HG03139 (cell line): ENCODE measurements around the gene TACC3.
A peak's percentile ranks its signal among the peaks of the same experiment; 100 is the strongest.

Source experiments
- ATAC-seq: cut with Tn5 transposase; IDR thresholded peaks from one replicate; pipeline ENCODE4 v1.9.1; 2021; ENCODE audit not compliant: unreplicated experiment

TACC3 gene

DNA sequence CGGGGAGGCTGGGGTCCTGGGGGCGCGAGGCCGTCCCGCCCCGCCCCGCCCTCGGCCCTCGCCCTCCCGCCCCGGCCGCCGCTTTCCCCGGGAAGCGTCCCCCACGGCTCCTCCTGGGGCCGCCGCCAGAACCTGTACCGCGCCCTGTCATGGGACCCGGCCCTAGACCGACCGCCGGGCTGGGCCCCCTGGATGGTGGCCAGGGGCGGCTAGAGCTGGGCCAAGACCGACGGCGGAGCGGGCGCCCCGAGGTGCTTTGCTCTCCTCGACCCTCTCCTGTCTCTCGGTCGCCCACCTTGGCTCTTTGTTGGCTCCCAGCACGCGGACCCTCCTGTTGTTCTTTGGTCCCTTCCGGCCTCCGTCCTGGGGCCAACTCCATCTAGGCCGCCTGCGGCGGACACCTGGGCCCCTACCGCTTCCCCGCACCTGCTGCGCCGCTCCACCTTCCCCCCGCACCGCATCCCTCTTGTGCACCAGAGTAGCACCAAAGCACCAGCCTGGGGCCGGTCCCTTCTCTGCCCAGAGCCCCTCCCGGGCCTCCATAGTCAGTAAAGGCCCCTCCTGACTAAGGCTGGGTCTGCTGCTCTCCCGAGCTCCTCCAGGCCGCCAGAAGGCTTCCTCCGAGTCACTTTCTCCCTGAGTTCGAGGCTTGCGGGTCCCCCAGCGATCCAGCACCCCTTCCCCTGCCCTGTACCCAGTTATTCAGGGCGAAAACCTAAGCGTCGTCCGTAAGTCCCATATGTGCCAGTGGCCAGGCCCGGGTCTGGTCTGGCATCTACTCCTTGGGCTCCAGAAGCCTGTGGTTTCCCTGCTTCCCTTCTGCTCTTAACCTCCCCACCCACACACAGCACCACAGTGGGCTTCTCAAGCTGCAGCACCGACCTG lies 587 bp downstream of the TACC3 start:
- ATAC-seq, result peak; percentile 1

DNA sequence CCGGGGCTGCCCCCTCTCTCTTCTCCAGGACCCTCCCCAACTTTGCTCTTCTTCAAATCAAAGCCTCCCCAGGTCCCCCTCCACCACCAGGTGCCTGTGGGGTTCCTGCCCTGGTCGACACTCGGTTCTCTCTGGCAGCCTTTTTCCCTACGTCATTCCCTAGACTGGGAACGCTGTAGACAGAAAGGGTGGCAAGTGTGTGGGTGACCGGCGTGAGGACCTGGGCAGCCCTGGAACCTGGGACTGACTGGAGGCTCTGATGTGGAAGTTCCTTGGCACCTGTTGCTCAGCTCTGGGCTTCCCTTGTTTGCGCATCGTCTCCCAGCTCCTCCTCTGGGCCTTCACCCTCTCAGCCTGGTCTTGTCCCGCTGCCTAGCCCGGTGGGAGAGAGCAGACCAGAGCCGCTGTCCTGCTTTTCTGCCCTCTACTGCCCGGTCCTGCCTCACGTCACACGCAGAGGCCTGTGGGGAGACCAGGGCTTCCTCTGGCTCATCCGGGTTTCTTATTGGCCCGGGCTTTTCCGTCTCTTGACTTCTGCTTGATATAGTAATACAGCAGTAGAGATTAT lies 1.3 kb downstream of the TACC3 start:
- ATAC-seq, result no peak

DNA sequence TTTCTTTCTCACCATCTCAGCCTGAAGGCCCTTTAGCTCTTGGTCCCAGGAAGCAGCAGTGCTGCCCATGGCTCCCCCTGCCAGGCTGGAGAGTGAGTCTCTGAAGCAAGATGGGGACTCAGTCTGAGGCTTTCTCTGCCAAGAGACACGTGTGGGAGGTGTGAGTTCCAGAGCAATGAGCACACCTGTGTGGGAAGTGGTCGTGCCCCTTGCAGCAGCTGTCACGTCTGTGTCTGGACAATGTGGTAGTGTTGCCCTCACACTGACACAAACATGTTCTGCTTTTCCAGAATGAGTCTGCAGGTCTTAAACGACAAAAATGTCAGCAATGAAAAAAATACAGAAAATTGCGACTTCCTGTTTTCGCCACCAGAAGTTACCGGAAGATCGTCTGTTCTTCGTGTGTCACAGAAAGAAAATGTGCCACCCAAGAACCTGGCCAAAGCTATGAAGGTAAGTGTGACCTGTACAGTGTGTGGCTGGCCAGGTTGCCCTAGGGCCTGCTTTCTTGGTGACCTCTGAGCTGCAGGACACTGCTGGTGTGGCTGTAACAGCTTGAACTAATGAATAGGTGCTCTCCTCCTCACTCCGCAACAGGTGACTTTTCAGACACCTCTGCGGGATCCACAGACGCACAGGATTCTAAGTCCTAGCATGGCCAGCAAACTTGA lies 1.9 kb downstream of the TACC3 start:
- ATAC-seq, result no peak

DNA sequence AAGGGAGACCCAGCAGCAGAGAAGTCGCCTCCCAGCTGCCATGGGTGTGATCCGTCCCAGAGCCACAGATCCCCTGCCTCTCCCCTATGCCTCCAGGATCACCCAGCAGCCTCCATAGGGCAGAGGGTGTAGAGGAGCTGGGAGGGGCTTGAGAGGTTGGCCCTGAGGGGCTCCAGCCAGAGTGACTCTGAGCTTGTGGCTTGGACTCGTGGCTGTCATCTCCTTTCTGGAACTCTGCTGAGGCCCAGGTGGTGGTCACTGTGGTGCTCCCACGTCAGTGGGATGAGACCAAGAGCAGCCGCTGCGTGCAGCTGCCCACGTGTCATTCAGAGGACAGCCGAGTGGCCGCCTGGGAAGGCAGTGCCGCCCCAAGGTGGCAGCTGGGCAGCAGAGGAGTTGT lies 4.2 kb downstream of the TACC3 start:
- no peak for ATAC-seq

DNA sequence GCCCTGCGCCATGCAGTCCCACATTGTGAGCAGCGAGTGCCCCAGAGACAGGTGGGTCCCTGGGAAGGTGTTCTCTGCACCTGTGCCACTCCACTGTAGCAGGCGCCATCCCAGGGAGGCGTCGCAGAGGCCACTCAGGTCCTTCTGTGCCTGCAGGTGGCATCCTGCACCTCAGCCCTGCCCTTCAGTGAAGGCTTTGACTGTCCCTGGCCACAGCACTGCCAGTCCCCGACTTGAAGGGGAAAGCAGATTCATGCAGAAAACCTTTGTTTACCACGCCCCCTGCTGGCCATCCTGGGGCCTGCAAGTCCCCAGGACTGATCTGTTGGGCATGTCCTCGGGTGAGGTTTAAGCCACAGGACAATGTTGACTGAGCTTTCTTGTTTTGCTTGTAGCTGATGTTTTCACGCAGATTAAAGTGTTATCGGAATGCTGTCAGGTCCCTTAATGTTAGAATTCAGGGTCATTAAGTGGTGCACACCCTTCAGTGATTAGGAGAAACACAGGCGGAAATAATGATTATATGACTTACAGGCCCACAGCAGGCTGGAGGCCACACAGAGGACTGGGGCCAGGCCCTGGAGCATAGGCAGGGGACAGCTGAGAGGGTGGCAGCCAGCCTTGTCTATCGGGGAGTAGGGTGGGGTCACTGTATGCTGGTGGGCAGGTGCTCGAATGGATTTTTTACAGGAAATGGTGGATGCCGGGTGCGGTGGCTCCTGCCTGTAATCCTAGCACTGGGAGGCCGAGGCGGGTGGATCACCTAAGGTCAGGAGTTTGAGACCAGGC lies 5.0 kb downstream of the TACC3 start:
- no peak for ATAC-seq

DNA sequence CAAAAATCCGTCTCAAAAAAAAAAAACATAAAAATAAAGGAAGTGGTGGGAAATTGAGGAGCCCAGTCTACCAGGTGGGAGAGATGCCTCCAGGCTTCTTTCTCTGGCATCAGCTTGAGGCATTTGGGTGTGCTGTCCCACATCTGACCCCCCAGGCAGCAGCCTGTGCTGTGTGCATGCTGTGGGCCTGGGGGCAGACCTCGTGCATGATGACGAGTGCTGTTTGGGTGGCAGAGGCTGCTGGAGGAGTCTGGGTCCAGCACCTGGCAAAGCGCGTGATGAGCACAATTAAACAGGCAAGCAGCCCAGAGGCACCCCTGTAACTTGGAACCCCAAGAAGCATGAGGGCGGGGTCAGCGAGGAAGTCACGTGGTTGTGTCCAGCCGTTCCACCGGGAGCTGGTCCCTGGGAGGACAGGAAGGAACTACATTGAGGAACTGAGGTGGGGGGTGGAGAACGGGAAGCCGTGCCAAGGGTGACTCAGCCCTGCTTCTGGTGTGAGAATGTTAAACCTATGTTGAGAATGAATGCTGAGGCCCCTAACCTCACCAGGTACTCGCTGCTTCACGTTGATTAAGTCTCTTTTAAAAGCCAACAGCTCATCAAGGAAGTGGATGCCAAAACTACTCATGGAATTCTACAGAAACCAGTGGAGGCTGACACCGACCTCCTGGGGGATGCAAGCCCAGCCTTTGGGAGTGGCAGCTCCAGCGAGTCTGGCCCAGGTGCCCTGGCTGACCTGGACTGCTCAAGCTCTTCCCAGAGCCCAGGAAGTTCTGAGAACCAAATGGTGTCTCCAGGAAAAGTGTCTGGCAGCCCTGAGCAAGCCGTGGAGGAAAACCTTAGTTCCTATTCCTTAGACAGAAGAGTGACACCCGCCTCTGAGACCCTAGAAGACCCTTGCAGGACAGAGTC lies 6.1 kb downstream of the TACC3 start:
- ATAC-seq, result no peak

DNA sequence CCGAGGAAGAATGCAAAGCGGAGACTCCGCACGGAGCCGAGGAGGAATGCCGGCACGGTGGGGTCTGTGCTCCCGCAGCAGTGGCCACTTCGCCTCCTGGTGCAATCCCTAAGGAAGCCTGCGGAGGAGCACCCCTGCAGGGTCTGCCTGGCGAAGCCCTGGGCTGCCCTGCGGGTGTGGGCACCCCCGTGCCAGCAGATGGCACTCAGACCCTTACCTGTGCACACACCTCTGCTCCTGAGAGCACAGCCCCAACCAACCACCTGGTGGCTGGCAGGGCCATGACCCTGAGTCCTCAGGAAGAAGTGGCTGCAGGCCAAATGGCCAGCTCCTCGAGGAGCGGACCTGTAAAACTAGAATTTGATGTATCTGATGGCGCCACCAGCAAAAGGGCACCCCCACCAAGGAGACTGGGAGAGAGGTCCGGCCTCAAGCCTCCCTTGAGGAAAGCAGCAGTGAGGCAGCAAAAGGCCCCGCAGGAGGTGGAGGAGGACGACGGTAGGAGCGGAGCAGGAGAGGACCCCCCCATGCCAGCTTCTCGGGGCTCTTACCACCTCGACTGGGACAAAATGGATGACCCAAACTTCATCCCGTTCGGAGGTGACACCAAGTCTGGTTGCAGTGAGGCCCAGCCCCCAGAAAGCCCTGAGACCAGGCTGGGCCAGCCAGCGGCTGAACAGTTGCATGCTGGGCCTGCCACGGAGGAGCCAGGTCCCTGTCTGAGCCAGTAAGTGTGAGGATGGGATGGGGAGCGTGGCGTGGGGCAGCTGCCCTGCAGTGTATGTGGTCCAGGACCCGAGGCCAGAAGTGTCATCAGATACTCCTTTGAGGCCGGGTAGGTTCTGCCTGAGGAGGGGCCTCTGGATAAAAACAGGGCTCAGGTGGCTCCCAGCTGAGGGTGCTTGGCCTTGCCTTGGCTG lies 7.0 kb downstream of the TACC3 start:
- no peak for ATAC-seq

DNA sequence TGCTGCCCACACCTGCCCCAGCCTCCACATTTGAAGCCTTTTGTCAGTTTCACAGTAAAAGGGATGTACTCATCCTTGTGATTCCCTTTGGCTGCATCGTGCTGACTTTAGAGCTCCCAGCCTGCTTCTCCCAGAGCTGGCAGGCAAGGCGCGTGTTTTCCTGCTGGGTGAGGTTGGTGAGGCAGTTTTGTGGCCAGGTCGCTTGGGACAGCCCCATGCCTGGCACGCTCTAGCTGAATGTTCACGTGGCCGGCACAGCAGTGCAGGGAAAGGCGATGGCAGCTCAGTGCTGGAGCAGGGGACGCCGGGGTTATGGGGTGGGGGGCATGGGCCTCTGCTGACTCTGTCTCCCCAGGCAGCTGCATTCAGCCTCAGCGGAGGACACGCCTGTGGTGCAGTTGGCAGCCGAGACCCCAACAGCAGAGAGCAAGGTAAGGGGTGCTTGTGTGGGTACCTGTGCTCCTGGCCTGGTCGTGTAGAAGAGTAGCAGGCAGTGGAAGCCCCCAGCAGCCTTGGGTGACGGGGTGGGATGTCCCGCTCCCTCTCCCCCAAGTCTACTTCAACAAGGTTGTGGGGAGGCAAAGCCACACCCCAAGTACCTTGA lies 9.3 kb downstream of the TACC3 start:
- no peak for ATAC-seq

DNA sequence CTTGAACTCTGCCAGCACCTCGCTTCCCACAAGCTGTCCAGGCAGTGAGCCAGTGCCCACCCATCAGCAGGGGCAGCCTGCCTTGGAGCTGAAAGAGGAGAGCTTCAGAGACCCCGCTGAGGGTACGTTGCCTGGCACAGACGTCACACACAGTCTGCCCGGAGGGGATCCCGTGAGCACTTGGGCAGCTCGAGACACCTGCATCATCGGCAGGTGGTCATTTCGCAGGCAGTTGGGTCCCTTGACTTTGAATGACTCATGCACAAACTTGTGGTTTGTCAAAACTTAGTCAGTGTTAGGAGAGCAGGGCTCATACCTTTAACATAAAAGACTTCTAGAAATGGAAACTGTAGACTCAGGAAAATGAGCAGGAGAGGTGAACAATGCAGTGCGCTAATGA lies 9.9 kb downstream of the TACC3 start:
- ATAC-seq, result no peak

DNA sequence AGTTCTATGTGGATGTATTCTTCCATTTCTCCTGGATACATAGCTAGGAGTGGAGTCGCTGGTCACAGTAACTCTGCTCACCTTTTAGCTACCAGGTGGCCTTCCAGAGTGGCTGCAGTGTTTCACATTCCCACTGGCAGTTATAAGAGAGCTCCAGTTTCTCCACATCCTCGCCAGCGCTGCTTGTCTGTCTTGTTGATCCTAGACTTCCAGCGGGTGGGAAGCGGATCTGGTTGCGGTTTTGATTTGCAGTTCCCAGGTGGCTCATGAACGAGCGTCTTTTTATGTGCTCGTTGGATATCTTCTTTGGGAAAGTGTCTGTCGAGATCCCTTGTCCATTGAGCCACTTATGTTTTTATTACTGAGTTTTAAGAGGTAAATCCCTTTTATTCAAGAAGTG lies 11.6 kb downstream of the TACC3 start:
- ATAC-seq, result no peak

DNA sequence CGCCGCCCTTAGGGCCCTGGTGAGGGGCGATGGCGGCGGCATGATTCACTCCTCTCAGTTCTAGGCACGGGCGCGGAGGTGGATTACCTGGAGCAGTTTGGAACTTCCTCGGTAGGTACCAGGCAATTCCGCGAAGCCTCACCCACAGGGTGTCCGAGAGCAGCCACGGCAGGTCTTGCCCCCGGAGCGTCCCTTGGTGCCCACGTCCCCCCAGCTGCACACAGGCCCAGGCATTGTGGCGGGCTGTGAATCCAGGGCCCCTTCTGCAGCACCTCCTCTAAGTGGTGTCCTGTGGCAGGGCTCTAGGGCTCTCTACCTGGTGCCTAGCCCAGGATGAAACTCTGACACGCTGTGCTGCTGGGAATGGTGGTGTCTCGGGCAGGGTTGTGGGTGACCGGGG lies 13.9 kb downstream of the TACC3 start:
- no peak for ATAC-seq

DNA sequence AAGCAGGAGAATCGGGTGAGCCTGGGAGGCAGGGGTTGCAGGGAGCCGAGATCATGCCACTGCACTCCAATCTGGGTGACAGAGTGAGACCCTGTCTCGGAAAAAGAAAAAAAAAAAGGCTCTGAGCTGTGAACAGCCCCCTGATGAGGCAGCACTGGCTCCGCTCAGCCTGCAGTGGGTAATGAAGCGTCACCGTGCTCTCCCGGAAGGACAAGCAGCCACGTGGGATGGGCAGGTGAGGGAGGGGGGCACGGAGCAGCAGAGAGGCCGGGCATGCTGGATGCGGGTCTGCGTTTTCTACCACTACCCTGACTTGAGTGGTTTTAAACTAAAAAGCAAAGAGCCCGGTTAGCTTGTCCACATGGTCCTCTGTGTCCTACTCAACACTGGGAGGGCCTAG lies 15.5 kb downstream of the TACC3 start:
- no peak for ATAC-seq

DNA sequence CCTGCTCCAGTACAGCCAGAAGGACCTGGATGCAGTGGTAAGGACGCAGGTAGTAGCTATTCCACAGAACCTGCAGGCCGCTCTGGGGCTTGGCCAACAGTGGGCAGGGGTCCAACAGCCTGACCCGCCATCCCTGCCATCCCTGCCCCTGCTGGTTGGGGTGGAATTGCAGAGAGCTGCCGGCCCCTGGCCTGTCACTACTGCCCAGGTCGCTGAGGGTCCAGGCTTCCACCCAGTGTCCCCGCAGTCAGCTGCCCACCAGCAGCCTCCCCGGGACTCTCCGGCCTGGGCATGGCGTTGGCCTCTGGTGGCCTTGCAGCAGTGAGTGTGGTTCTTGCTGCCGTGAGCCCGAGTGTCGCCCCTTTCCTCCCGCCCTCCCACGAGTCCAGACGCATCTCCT lies 16.3 kb downstream of the TACC3 start:
- no peak for ATAC-seq

DNA sequence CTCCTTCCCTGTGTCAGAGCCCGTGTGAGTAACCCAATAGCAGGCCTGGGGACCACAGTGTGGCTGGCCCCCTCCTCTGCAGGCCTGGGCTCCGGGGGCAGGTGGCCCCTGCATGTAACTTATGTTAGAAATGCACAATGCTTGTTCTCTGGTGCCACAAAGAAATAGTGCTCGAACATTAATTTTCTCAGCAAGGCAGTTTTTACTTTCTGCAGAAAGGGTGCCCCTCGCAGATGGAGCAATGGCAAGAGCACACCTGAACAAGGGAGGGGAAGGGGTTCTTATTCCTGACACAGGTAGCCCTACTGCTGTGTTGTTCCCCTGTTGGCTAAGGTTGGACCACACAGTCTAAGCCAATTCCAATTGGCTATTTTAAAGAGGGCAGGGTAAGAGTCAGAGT lies 17.1 kb downstream of the TACC3 start:
- no peak for ATAC-seq

DNA sequence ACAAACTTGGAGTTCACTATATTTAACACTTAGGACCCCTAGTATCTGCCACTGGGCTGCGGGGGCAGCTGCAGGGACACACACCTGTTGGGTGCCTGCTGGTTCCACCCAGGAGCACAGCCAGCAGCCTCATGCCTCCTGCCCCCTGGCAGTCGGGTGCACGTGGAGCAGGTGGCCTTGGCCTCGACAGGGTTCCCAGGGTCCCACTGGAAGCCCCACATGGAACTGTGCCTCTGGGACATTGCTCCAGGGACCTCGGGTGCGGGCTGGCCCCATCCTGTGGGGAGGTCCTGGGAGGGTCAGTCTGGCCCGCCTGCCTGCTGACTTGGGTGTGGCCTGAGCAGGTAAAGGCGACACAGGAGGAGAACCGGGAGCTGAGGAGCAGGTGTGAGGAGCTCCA lies 18.0 kb downstream of the TACC3 start:
- ATAC-seq, result no peak

DNA sequence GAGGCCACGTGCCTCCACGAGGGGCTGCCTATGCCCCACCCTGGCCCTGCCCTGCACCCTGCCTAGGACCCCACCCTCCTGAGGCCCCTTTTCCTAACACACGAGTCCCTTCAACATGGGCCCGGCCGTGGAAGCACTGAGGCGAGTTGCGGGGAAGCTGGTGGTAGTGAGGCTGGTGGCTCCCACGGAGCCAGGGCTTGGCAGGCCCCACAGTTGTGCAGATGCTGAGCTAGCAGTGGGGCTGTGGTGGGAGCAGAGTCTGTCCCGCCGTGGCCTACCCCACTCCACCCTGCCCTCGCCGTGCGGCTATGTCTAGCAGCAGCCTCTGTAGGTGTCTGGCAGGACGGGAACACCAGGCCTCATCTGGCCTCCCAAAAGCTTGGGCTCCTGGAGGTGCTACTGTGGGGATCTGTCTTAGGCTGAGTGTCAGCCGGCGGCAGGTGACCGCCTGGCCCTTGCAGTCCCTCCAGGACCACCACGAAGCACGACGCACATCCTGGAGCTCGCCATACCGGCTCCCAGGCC lies 18.8 kb downstream of the TACC3 start:
- no peak for ATAC-seq

DNA sequence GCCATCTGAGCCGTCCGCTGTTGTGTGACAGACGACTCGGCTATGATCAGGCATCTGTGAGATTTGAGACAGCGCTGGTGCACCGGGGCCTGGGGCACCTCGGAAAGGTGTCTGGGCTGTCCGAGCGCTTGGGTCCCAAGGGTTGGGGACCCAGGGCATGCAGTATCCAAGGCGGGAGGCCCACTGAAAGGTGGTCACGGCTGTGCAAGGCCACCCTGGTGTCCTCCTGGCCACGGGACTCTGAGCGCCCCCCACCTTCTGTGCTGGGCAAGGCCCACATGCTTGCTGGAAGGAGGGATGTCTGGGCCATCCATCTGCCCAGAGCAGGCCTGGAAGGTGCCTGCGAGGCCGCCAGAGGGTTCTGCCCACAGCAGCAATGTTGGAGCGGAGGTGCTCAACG lies 19.9 kb downstream of the TACC3 start:
- no peak for ATAC-seq

DNA sequence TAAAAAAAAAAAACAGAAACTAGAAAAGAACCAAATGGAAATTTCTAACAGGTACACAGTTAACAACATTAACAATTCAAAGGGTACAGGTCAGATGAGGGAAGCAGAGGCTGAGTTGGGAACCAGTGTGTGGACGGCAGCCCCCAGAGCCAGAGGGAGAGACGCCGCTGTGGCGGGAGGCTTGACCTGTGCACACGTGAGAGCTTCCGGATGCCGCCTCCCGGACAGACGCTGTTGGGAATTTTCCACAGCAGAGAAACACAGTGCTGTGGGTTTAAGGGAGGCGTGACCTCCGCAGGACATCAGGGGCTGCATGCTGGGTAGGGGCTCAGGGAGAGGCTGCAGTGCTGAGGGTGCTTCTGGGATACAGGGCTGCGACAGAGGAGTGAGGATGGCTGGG lies 22.2 kb downstream of the TACC3 start:
- ATAC-seq, result no peak

DNA sequence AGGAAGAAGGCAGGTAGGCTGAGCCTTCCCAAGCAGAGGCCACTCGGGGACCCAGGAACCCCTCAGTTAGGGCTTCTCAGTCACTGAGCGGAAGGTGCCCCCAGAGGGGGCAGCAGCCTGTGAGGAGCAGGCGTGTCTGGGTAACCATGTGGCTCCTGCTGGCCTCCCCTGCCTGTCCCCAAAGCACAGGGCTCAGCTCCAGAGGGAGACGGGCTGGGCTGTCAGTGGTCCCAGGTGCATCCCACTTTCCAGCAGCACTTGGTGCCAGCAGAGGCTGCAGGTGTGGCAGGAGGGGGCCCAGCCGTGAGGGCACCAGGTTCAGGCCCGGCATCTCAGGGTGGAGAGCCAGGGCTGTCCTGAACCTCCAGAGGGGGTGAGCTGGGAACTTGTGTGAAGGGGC lies 22.7 kb downstream of the TACC3 start:
- ATAC-seq, result no peak
